ENCODE measurements around the gene DENND1A.

DNA sequence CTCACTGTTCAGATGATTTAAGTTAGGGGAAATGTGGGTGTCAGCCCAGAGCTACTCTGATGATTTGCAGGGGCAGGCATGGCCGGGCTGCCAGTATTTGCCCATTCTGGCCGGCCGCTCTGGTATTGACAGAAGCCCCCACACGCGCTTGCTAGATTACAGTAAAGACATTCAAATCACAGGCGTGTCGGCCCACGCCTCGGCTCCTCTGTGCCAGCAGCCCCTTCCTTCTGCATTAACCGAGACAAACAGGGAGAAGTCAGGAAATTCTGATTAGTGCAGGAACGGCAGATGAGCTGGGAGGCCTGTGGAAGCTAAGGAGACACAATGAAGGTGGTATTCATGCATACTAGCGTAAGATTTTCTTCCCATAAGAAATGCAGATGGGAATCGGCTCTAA, 460.6 kb downstream of the DENND1A start:
- TF ChIP-seq, protein P1, sequence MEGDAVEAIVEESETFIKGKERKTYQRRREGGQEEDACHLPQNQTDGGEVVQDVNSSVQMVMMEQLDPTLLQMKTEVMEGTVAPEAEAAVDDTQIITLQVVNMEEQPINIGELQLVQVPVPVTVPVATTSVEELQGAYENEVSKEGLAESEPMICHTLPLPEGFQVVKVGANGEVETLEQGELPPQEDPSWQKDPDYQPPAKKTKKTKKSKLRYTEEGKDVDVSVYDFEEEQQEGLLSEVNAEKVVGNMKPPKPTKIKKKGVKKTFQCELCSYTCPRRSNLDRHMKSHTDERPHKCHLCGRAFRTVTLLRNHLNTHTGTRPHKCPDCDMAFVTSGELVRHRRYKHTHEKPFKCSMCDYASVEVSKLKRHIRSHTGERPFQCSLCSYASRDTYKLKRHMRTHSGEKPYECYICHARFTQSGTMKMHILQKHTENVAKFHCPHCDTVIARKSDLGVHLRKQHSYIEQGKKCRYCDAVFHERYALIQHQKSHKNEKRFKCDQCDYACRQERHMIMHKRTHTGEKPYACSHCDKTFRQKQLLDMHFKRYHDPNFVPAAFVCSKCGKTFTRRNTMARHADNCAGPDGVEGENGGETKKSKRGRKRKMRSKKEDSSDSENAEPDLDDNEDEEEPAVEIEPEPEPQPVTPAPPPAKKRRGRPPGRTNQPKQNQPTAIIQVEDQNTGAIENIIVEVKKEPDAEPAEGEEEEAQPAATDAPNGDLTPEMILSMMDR (IDR thresholded peaks at IDR 0.05): no peak
- TF ChIP-seq EZH2 (IDR thresholded peaks at IDR 0.05) (no peak), EZH2phosphoT487 (IDR thresholded peaks at IDR 0.05) (no peak)
